ENCODE measurements around the gene SFSWAP. TPM values are rescaled to one million over a fixed set of nuclear protein-coding genes. Genes with fewer than 3 reads are reported as not detected.

SFSWAP gene
- polyA plus RNA-seq, 3 donors: 7.3 to 33.0 (median 10.7) TPM

DNA sequence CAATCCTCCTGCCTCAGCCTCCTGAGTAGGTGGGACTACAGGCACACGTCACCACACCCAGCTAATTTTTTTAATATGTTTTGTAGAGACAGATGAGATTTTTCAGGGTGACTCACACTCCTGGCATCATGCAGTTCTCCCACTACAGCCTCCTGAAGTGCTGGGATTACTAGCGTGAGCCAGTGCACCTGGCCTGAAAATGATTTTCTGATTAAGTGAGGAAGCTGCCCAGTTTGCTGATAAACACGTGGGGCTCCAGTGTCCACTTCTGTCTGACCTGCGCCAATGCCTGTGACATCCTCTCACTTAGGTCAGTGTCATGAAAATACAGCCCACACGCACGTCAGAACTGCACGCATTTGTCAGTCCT, 37.0 kb upstream of the SFSWAP start:
- TF ChIP-seq, protein P1, sequence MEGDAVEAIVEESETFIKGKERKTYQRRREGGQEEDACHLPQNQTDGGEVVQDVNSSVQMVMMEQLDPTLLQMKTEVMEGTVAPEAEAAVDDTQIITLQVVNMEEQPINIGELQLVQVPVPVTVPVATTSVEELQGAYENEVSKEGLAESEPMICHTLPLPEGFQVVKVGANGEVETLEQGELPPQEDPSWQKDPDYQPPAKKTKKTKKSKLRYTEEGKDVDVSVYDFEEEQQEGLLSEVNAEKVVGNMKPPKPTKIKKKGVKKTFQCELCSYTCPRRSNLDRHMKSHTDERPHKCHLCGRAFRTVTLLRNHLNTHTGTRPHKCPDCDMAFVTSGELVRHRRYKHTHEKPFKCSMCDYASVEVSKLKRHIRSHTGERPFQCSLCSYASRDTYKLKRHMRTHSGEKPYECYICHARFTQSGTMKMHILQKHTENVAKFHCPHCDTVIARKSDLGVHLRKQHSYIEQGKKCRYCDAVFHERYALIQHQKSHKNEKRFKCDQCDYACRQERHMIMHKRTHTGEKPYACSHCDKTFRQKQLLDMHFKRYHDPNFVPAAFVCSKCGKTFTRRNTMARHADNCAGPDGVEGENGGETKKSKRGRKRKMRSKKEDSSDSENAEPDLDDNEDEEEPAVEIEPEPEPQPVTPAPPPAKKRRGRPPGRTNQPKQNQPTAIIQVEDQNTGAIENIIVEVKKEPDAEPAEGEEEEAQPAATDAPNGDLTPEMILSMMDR (IDR thresholded peaks at IDR 0.05): no peak
- Histone ChIP-seq H3K27ac (ENCODE audit: low read depth in 1 of 2, low read length in 2 of 2) (no peak overlapping the region), H3K36me3 (replicated peaks in 1 of 2; ENCODE audit: control insufficient read depth in 1 of 2, insufficient read depth in 2 of 2, low read length in 2 of 2) (no peaks in the 10 kb centered on the region), H3K79me2 (ENCODE audit: insufficient read depth, low read length) (no peaks in the 10 kb centered on the region), H3K4me3 (replicated peaks in 1 of 3; ENCODE audit: low read depth in 2 of 3, low read length in 3 of 3) (no peak overlapping the region), H3K4me2 (replicated peaks; ENCODE audit: extremely low read depth, low read length, poor library complexity, severe bottlenecking) (no peak overlapping the region), H2AFZ (ENCODE audit: insufficient read depth, low read depth, low read length, poor library complexity, severe bottlenecking) (no peak overlapping the region), H3K4me1 (ENCODE audit: control insufficient read depth in 1 of 2, insufficient read depth in 2 of 2, low read length in 2 of 2) (peaks cover 19 to 22% of the 10 kb centered on the region in 2 donors), H3K9ac (ENCODE audit: insufficient read depth, low read length, poor library complexity, severe bottlenecking) (no peak overlapping the region), H3K27me3 (ENCODE audit: control insufficient read depth in 2 of 2, insufficient read depth in 2 of 2, low read length in 2 of 2) (peaks cover 0 to 3% of the 10 kb centered on the region in 2 donors), H3K9me3 (replicated peaks in 1 of 2; ENCODE audit: control insufficient read depth in 1 of 2, insufficient read depth in 1 of 2, low read length in 2 of 2) (peaks cover 0 to 8% of the 10 kb centered on the region in 2 donors), H4K20me1 (ENCODE audit: insufficient read depth, low read length) (no peaks in the 10 kb centered on the region)
- no peak for DNase-seq
- 95% methylated on average over 6 of the region's 7 CpGs for WGBS (ENCODE audit: insufficient coverage)
- intact Hi-C loops (cut with micrococcal nuclease): no loop called here
- Mint-ChIP-seq H3K27ac (peak overlapping the region in 5 of 7 donors; percentile 30 to 94 (median 57)), H3K4me3 (peak overlapping the region in 1 of 2 donors; percentile 60), H3K27me3 (ENCODE audit: low read depth in 3 of 3) (peaks cover 10 to 24% (median 13%) of the 10 kb centered on the region in 3 donors), H3K4me1 (peaks cover 20% of the 10 kb centered on the region), H3K36me3 (peaks cover 0 to 3% of the 10 kb centered on the region in 2 donors), H3K9me3 (peaks cover 0 to 11% (median 6%) of the 10 kb centered on the region in 7 donors)

DNA sequence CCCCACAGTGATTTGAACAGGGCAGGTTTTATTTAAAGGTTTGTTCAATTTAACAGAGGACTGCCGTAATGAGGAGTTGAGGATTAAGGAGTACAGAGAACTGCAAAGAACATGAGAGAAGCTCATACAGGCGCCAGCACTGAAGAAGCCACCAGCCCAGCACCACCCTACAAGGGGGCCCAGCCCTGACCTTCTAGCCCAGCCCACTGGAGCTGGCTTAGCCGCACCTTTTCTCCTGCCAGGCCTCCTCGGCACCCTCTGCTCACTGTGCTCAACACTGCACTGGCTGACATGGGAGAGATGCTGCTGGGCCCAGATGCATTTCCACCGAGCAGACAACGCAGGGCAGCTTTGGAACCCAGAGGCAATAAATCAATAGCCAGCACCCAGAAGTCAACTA, 36.5 kb upstream of the SFSWAP start:
- Histone ChIP-seq H3K4me2 (replicated peaks; ENCODE audit: extremely low read depth, low read length, poor library complexity, severe bottlenecking) (no peak overlapping the region), H3K9ac (ENCODE audit: insufficient read depth, low read length, poor library complexity, severe bottlenecking) (no peak overlapping the region), H4K20me1 (ENCODE audit: insufficient read depth, low read length) (no peaks in the 10 kb centered on the region), H3K9me3 (replicated peaks in 1 of 2; ENCODE audit: control insufficient read depth in 1 of 2, insufficient read depth in 1 of 2, low read length in 2 of 2) (peaks cover 0 to 8% of the 10 kb centered on the region in 2 donors), H3K36me3 (replicated peaks in 1 of 2; ENCODE audit: control insufficient read depth in 1 of 2, insufficient read depth in 2 of 2, low read length in 2 of 2) (no peaks in the 10 kb centered on the region), H3K79me2 (ENCODE audit: insufficient read depth, low read length) (no peaks in the 10 kb centered on the region), H2AFZ (ENCODE audit: insufficient read depth, low read depth, low read length, poor library complexity, severe bottlenecking) (no peak overlapping the region), H3K27me3 (ENCODE audit: control insufficient read depth in 2 of 2, insufficient read depth in 2 of 2, low read length in 2 of 2) (peaks cover 0 to 3% of the 10 kb centered on the region in 2 donors), H3K27ac (ENCODE audit: low read depth in 1 of 2, low read length in 2 of 2) (no peak overlapping the region), H3K4me1 (ENCODE audit: control insufficient read depth in 1 of 2, insufficient read depth in 2 of 2, low read length in 2 of 2) (peaks cover 19 to 22% of the 10 kb centered on the region in 2 donors), H3K4me3 (replicated peaks in 1 of 3; ENCODE audit: low read depth in 2 of 3, low read length in 3 of 3) (no peak overlapping the region)
- TF ChIP-seq, protein P1 (IDR thresholded peaks at IDR 0.05): no peak
- WGBS (ENCODE audit: insufficient coverage): 98% methylated on average over 4 of the region's 6 CpGs
- intact Hi-C loops (cut with micrococcal nuclease): no loop called here
- Mint-ChIP-seq H3K4me3 (no peak overlapping the region), H3K27ac (peak overlapping the region in 2 of 7 donors; percentile 12 to 78), H3K9me3 (peaks cover 0 to 11% (median 6%) of the 10 kb centered on the region in 7 donors), H3K27me3 (ENCODE audit: low read depth in 3 of 3) (peaks cover 11 to 23% (median 13%) of the 10 kb centered on the region in 3 donors), H3K36me3 (peaks cover 0 to 3% of the 10 kb centered on the region in 2 donors), H3K4me1 (peaks cover 20% of the 10 kb centered on the region)
- no peak for DNase-seq

All from CD14-positive monocyte (primary cell).